Cerebellar cortex (tissue), 1 donor: ENCODE results near the gene GDF9.

Source experiments
- DNase-seq: peaks from one replicate; pipeline ENCODE4 v3.0.0-alpha.2; 2015; ENCODE audit warnings: low spot score

GDF9 gene

DNA sequence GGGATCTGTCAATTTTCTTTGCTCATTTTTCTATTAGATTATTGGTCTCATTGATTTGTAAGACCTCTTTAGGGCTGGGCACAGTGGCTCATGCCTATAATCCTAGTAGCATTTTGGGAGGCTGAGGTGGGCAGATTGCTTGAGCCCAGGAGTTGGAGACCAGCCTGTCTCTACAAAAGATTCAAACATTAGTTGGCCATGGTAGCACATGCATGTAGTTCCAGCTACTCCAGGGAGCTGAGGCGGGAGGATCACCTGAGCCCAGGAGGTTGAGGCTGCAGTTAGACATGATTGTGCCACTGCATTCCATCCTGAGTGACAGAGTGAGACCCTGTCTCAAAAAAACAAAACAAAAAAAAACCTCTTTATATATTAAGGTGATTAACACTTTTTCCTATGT lies 29.4 kb downstream of the GDF9 start:
- DNase-seq = no peak

GRCh38 chr5:132834057-132834456 lies 32.2 kb downstream of the GDF9 start:
- no peak for DNase-seq

GRCh38 chr5:132832612-132833011 lies 33.7 kb downstream of the GDF9 start:
- DNase-seq = no peak

DNA sequence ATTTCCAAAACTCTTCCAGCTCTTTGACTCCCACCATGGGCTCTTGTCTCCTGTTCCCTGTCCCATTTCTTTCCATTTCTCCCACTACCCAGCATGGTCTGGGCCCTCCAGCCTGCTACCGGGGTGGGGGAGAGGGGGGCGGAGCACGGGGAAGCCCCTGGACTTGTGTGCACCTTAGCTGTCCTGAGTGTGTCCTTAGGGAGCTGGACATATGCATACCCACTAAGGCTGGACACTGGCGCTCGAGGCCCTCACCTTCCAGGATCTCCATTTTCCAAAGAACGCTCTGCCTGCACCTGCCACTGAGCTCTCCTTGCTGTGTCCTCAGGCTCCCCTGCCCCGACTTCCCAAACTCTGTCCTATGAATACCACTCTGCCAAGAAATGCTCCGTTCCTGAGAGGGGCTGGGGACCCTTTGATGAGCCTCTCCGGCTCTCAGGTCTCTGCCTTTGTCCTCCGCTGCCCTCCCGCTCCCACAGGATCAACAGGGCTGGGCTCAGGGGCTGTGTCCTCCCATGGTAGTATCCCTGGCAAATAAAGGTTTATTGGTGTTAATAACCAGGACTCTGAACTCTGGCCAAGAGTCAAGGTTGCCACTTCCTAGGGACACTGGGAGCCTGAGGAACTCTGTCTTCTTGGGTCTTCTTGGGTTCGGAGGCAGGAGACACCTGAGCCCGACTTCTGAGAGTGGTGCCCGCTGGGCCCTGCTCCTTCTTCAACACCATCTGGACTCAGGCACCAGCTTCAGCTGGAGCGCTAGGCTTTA lies 35.0 kb downstream of the GDF9 start:
- no peak for DNase-seq

- peak; percentile 50 for DNase-seq
These were observed 35.7 kb downstream of the GDF9 start, which contains the start of gene SHROOM1 for GRCh38 chr5:132830436-132831094. SHROOM1 (minus strand) TSS chr5:132830647; CDS start chr5:132826140, 4,507 bp downstream.

DNA sequence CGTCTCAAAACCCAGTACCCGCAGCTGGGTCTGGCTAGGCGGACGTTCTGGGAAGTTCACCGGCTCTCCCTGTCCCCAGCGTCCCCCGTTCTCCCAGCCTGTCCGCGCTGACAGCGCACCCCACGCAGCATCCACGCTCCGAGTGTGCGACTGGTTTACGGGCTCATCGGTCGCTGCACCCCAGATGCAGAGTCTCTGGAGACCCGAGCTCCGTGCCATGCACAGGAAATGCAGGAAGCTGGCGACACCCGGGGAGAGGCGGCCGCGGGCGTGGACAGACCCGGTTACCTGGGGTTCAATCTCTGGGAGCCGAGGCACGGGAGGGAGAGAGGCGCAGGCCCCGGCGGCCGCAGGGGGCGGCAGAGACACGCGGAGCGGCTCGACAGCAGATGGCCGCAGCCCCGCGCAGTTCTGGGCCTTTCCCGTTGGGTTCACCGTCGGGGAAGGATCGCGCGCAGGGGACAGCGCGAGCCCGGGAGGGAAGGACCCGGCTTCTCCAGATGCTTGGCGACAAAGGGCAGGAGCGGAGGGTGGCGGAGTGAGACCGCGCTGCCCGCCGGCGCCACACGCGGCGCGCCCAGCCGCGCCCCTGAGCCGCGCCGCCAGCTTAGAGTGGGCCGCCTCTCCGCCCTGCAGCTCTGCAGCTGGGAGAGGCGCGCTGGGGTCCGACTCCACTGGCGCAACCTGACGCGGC lies 36.4 kb downstream of the GDF9 start:
- DNase-seq = peak; percentile 63

- DNase-seq = peak; percentile 33
These were observed 37.3 kb downstream of the GDF9 start for GRCh38 chr5:132828846-132829494.

- no peak for DNase-seq
These were observed 38.2 kb downstream of the GDF9 start for GRCh38 chr5:132827943-132828673.

- no peak for DNase-seq
These were observed 39.7 kb downstream of the GDF9 start for GRCh38 chr5:132826424-132827082.

- no peak for DNase-seq
These were observed 40.4 kb downstream of the GDF9 start for GRCh38 chr5:132825834-132826391.

- DNase-seq = no peak
These were observed 41.0 kb downstream of the GDF9 start for GRCh38 chr5:132825033-132825833.

- no peak for DNase-seq
These were observed 41.8 kb downstream of the GDF9 start for GRCh38 chr5:132824426-132824825.

DNA sequence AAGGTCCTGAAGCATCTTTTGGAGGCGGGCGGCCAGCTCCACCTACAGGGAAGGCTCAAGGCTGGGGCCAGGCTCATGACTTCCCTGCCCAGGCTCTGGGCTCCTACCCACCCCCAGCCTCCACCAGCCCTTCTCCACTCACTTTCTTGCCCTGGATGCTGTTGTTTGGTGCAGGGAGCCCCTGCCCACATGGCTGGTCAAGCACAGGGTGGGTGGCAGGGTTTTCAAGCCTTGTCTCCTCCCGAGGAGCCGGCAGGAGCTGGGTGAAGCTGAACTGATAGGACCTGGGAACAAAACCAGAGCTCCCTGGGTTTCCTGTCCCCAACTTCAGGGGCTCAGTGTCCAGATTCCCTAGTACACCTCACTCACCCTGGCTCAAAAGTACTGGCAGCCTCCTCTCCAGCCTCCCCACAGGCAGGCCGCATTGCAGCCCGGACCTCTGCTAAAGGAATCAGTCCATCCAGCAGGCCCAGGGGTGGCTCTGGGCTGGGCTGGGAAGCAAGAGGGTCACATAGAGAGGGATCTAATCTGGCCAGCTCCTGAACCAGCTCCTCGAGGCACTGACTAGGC lies 42.7 kb downstream of the GDF9 start:
- DNase-seq = no peak

DNA sequence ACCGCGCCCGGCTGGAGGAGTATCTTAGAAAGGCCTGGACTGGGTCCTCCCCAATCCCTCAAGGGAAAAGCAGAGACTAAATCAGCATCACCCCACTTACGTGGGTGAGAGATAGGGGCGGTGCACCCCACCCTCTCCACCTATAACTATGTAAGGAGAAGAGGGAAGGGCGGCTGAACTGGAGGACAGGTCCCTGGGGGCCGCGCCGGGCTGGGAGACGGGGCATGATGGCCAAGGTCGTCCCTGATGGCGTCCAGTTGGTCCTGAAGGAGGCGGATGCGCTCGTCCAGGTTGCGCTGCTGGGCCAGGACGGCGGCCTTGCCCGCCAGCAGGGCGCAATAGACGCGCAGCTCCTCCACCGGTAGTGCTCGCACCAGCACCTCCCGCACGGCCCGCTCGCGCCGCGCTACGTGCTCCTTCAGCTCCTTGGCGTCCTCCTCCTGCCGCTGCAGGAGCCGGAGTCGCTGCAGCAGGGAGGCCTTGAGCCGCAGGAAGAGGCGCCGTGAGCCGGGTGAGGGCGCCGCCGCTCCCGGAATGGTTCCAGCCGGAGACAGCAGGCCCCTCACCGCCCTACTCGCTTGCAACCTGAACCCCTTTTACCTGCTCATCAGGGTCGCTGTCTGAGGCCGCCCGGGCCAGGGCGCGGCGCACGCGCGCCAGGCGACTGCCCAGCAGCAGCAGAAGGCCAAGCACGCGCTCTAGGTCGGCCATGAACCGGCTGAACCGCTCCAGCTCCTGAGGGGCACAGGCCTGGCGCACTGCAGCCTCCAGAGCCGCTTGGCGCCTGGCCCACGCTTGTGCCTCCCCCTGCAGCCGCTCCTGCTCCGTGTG lies 43.4 kb downstream of the GDF9 start:
- DNase-seq = peak; percentile 60

DNA sequence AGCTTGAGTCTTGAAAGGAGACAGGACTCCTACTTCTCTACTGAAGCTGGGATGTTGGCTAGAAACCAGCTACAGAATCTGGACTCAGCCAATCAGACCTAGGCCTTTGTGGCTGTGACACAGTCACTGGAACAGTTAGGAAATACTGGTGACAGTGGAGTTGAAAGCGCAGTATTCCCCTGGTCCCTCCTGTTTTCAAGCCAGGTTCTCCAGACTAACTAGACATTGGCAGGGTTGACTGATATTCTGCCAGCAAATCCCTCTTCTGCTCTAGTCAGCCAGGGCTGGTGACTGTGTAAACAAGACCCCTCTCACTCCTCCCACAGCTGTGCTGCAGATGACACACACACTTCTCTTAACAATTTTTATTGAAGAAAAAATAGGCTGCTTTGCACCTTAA lies 44.5 kb downstream of the GDF9 start:
- peak; percentile 55 for DNase-seq

DNA sequence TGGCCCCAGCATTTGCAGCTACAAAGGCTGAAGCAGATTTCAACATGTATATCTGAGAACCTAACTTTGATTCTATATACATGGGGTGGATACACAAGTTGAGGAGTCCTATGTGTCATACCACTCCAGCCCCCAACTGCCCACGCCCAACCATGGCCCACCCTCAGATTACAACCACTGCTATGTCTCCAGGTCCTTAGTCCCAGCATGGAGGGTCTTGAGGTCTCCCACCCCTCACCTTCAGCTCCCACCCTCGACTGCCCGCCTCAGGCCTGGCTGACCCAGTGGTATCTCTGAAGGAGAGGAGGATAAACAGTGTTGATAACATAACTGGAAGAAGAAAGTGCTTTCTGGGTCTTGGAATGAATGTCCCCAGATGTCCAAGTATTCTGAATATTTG lies 44.9 kb downstream of the GDF9 start:
- no peak for DNase-seq

- DNase-seq = peak; percentile 97
These were observed 46.0 kb downstream of the GDF9 start for GRCh38 chr5:132820162-132820754.

- peak; percentile 37 for DNase-seq
These were observed 46.8 kb downstream of the GDF9 start for GRCh38 chr5:132819468-132819867.
